Medulla oblongata (tissue), 1 donor: ENCODE measurements around the gene APOLD1.
A peak's percentile ranks its signal among the peaks of the same experiment; 100 is the strongest.
"Not testable (repeated sequence)": the region's sequence is repeated elsewhere in the genome, so short reads cannot be mapped to it uniquely, and the experiment has no call there.

ENCODE experiments used
- DNase-seq: peaks from one replicate; pipeline ENCODE4 v3.0.0-alpha.2; 2015; ENCODE audit errors: extremely low spot score

APOLD1 gene, protein sequence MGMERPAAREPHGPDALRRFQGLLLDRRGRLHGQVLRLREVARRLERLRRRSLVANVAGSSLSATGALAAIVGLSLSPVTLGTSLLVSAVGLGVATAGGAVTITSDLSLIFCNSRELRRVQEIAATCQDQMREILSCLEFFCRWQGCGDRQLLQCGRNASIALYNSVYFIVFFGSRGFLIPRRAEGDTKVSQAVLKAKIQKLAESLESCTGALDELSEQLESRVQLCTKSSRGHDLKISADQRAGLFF

DNA sequence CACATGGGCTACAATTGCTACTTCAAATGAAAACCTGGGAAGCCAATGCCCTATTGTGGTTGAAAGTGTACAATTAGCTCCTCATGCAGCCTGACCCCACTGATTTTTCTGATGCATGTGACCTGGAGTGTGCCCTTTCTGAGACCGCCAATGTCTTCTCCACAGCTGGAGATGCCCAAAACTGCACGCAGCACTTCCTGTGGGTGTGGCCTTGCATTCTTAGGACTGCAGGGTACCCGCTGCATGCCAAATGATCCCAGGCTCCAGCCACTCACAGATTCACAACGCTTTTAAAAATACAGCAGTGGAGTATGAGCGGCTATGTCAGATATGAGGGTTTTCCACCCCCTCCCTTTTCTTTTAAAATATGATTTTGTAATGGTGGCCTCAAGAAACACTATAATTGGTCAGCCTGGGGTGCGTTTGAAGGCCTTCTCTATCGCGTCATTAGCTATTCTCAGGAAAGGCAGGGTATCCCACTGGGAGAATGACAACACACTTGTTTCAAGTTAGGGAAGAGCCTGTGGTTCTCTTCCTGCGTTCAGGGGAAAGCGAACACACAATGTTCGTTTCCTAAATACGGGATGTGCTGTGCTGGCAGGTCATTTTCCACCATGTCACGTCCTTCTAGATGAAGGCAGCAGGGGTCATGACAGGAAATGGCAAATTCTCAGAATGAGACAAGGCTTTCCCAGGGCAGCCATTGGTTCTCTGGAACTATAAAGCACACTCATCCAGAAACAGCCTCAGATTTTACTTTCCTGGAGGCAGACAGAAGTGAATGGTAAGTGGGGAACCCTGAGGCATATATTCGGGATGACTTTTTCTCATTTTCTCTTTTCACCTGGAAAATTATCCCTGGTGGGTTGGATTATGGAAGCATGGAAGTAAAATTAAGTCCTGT, at the start of gene APOLD1:
TSS of gene APOLD1 (plus strand) at position 749 of the 904 bp plus-strand sequence. CDS start at position 782, 33 bp downstream.
- DNase-seq: peak; percentile 22

DNA sequence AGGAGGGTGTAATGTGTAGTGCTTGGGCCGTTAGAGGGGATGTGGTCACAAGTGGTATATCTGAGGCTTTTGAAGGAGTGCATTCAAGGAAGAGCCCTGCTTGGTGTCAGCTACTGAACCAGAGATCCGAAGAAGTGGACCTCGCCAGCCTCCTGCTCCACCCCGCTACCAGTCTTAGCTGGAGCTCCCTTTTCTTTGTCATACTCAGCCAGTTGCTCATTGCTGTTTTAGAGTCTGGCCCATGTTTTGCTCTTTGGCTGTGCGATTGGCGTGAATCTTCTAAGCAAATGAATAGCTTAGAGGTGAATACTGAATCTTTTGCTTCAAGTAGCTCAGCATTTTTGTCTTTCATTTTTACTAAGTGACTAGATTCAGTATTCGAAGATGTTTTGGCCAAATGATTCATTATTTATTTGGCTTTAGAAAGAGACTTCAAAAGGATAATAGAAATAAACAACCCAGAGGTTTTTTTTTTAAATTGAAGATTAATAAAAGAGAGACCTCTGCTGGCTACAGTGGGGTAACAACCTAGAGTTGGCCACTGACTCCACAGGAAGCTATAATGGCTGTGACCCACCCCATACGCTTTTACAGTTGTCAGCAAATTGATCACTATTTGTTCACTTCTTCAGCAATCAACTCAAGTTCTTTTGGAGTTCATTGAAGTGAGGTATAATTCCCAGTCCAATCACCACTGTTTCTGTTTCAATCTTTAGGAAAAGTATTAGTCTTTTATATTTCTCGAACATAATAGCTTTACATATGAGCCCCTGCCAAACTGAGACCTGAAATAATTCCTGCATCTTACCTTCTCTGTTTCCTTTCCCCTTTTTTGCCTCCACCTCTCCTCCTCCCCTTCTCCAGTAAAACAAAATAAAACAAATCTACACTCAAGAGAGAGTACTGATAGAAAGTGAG, 48.4 kb upstream of the APOLD1 start:
- DNase-seq: peak; percentile 67

DNA sequence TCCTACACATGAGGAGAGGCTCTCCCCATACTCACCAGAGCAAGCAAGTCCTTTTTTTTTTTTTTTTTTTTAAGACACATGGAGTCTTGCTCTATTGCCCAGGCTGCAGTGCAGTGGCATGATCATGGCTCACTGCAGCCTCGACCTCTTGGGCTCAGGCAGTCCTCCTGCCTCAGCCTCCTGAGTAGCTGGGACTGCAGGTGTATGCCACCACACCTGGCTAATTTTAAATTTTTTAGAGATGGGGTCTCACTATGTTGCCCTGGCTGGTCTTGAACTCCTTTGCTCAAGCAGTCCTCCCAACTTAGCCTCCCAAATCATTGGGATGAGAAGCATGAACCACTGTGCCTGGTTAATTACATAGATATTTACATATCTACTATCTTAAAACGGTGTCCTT, 47.3 kb upstream of the APOLD1 start:
- not testable (repeated sequence) for DNase-seq

DNA sequence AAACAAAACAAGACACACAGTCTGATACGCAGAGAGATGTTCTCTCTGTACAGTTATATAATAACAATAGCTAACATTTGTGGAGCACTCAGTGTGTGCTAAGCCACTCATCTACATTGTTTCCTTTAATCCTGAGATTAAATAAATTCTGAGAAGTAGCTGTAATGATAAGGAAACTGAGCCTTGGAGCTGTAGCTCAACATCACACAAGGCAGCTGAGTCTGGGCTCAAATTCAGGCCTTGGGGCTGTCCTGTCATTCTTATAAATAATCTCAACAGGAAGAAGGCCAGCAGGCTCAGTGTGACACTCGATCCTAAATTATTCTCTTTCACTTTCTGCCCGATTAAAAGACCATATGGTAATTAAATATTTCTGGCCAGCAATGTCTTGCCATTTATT, 43.8 kb upstream of the APOLD1 start:
- no peak for DNase-seq

DNA sequence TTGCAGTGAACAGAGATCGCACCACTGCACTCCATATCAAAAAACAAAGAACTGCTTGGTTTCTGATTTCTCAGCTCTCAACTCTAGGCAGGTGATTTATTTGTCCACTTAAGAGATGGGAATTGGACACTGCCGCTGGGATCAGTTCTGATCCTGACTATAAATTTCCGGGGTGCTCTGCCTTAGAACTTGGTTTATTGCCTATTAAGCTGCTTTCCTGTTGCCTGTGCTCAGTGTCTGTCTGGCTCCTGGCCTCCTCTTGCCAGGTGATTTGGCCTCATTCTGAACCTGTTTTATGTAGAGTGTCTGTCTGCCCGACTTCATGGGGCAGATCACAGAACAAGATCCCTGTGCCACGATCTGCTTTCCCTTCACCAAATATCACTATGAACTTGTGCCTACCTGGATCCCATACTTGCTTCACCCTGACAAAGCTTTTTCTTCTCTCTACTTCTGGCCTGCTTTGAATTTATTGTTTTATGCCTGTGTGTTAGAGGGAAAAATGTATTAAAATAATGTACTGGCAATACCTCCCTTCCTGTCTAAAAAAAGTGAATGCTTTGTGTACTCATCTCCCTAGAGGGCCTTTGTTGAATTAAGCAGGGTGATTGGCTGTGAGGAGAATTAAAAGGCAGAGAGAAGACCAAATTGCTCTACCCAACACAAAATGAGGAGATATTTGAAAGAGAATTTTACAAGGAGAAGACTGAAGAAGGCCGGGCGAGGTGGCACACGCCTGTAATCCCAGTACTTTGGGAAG, 40.7 kb upstream of the APOLD1 start:
- no peak for DNase-seq

DNA sequence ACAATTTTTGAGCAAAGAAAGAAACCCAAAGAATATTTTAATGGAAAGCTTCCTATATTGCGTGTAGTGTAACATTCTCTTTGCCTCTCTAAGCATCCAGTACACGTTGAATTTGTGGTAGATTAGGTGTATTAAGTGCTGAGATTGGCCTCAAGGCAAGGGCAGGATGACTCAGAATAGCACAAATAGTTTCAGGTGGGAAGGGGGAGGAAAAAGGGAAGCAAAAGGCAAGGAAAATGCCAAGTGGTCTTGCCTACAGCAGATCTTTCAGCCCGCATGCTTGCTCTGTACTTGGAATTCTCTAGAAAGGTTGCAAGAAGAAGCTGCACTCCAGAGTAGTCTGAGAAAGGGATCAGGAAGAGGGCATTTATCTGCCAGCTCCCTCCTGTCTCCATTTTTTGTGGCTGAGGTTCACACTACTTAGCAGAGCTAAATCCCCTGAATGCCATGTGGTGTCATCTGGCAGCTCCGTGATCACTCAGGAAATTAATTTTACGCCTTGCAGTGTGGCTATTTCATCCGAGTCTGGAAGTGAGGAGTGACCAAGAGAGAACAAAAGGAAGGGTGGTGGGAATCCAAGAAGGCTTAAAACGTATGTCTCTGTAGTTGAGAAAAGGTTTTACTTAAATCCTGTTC, 39.8 kb upstream of the APOLD1 start:
- DNase-seq: no peak

DNA sequence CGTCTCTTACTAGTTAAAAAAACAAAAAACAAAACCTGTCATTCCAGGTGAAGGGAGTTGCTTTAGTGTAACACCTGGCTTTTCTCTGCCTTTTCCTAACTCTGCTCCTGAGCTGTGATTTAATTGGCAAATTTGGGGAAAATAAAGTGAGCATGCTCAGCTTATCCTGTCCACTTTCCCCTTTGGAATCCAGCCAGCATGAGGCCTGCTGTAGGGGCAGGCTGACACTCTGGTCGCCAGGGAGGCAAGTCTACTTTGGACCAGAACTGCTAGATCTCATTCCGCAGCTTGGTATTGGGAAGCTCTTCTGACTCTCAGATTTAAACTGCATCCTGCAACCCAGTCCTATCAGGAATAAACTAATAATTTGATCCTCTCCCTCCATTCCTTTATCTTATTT, 38.2 kb upstream of the APOLD1 start:
- no peak for DNase-seq

DNA sequence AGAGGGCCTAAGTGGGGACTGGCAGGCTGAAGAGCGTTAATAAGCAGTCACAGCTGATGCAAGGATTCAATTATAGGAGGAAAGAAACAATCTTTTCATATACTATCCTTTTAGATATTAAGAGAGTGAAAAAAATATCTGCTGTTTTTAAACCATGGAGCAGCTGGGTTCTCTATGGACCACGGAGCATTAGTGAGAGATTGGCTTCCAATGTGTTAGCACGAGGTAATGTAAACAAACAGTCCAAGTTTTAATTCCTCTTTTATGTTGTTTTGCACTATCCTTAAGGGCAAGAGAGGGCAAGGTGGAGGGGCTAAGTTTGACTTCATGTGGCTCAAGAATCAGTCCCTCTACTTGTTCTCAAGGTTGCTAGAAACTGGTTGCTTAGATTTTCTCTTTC, 37.4 kb upstream of the APOLD1 start:
- DNase-seq: no peak

DNA sequence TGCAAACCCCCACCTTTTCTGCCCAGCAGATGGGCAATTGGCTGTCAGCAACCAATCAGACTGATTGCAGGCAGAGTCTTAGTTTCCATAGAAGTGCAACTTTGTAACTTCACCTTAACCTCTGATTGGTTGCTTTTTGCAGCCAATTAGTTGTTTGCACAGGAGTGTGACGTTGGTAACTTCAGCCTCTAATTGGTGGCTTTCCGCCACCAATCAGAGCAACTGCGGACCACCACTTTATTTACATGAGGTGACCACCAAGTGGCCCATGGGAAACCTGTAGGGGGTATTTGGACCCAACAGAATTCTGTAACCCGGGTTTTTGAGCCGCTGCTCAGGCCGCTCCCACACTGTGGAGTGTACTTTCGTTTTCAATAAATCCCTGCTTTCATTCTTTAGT, 36.0 kb upstream of the APOLD1 start:
- DNase-seq: peak; percentile 60

DNA sequence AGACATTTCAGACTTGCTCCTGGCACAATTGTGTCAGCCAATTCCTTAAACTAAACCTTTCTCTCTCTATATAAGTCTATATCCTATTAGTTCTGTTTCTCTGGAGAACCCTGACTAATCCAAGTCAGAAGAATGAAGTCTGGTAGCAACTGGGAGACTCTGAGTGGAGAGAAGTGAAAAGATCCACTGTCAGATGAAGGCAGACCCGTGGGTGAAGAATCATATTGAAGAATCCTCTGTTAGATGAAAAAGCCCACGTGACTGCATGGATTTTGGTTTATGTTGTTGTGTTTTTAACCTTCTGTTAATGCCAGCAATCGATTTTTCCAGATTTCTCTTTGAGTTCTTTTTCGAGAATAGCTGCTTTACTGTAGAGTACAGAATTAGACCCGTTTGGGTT, 29.5 kb upstream of the APOLD1 start:
- no peak for DNase-seq

DNA sequence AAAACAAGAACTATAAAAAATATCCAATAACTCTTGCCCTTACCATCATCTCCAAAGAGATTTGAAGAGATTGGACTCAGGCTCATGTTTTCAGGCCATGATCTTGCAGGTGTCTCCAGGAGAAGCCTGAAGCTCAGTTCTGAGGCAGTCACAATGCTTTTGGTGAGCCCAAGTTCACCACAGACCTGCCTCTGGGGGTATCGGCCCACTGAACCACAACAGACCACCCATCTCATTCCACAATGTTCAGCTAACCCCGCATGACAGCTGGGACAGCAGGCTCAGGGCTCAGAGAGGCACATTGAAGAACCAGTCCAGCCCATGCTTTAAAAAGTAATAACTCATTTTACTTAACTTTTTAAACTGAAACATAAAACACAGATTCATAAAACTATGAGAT, 28.3 kb upstream of the APOLD1 start:
- no peak for DNase-seq

DNA sequence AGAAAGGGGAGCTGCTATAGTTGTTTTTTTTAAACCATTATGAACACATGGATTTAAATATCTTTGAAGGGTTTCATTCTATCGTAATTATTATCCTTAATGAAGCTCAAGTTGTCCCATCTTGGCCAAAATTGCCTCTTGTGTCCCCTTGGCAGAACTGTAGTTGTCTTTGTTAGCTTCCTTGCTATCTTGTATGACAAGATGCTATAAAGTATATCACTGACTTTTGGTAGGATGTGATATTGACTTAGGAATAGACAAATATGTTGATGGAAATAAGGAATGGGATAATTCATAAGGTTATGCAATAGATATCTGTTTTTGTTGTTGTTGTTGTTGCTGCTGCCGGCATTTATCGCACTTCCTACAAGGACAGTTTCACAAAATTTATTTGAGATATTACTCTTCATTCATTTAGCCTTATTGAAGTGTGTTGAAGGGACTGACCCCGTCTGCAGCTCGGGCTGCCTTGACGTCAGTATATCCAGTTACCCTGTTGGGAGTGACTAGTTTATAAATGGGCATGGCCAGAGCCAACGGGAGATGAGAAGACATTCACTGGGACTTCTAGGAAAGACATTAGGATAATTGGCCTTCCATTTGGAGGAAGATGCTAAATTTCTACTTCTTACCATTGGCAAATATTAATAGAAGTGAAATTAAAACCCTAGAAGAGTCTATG, 26.1 kb upstream of the APOLD1 start:
- no peak for DNase-seq

DNA sequence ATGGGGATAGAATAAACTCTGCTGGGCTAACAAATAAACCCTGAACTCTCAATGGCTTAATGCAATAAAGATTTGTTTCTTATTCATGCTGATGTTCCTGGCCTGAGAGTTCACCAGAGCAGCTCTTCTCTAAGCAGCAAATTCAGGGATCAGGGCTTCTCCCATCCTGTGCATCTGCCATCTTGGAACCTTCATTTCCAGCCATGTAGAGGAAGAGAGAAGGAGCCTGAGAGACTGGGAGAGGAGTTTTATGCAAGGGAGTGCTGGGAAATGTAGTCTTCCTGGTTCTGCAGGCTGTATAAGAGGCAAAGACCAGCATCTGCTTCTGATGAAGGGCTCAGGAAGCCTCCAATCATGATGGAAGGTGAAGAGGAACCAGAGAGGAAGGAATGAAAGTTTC, 20.6 kb upstream of the APOLD1 start:
- DNase-seq: no peak

DNA sequence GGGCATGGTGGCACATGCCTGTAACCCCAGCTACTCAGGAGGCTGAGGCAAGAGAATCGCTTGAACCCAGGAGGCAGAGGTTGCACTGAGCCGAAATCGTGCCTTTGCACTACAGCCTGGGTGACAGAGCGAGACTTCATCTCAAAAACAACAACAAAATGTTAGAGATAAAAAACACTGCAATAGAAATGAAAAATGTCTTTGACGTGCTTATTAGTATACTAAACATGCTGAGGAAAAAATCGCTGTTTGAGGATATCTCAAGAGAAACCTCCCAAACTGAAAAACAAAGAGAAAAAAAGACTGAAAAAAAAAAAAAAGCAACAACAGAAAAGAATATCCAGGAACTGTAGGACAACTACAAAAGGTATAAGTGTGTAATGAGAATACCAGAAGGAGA, 15.2 kb upstream of the APOLD1 start:
- no peak for DNase-seq

DNA sequence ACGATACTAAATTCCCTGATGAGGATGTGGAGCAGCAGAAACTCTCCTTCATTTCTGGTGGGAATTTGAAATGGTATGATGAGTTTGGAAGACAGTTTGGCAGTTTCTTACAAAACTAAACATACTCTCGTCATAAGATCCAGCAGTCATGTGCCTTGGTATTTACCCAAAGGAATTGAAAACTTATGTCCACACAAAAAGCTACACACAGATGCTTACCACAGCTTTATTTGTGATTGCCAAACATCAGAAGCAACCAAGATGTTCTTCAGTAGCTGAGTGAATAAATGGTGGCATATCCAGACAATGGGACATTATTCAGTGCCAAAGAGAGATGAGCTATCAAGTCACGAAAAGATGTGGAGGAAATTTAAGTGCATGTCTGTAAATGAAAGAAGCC, 10.7 kb upstream of the APOLD1 start:
- no peak for DNase-seq

DNA sequence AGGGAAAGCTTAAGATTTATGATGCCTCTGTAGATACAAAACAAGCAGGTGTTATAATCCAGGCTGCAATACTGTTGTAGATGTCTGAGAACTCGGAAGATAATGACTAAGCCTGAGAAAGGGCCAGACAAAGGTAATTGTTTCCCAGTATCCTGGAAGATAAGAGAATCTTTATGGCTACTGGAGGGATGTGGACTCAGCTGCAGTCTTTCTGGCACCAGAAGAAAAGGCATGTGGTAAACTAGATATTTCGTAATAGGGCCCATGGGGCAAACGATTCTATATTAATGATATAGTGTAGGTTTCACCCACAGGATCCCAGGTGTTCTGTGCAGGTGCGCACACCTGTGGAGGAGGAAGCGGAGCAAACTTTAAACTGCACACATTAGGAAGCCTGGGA, 9.2 kb upstream of the APOLD1 start:
- DNase-seq: no peak

DNA sequence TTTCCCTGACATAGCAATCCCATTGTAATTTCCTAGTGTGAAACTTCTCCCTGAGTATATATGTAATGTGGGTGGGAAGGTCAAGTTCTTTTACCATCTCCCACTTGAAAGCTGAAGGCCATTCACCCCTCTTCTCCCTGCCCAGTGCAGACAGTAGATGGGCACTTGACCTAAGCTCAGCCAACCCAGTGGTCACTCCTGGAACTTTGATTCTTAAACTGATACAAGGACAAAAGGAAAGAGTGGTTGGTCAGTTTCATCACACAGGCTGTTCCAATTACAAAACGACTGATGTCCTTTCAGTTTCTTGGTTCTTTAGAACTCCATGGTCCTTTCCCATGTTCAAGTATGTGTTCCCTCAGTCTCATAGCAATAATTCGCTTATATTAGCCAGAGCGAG, 8.4 kb upstream of the APOLD1 start:
- no peak for DNase-seq

DNA sequence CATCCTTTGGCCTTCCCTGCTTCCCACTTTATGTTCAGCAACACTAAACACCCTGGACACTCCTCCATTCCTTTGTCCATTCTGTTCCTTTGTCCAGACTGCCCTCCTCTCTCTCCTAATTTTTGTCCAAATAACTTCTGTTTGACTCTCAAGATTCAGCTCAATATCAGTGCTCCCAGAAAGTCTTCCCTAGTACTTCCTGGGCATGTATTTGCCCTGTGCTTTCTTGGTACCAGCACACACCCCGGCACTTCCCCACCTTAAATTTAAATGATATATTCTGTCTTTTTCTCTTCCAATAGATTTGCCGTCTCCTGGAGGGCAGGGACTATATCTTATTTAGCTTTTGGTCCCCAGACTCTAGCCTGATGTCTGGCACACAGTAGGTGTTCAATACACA, 6.5 kb upstream of the APOLD1 start:
- no peak for DNase-seq

DNA sequence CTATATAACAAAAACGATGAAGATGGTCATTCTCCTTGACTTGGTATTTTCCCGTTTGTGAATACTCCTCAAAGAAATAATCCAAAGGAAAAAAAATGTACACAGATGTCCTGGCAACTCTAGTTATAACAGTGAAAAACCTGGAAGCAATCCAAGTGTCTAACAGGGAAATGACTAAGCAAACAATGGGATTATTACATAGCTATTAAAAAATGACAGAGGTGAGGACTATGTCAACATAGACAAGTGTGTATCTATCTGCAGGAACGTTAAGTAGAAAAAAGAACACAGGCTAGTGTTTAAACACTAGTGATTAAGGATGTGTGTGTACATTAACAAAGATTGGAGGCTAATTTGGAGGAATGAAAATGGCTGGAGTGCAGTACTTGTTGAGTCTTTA, 5.9 kb upstream of the APOLD1 start:
- no peak for DNase-seq

DNA sequence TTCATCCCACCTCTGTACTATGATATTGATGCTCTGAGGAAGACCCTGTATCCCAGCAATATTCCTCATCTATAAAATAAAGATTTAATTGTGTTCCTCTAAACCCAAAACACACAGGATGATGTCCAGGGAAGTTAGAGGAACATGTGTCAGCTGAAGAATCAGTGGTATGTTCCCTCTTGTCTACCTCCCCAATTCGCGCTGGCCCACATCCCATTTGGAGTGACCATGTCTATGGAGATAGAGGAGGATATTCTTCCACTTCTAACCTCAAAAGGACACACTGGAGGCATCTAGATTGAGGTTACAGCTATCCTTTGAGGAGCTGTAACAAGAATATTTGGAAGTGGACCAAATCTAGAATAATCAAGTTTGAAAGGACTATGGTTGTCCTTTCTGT, 1.3 kb upstream of the APOLD1 start:
- DNase-seq: no peak

DNA sequence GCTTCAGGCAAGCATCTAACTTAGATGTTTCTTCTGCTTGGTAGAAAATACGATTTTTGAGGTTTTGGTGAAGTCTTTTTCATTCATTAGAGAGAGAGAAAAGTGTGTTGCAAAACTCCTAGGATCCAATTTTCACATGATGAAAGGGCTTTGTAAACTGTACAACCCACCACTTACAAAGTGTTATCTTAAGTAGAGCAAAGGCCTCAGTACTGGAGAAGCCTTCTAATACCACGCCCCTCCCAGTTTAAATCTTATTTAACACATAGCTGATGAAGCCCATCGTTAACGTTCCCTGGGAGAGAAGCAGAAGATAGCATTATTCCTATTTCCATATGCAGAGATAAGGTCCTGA, 869 bp downstream of the APOLD1 start:
- no peak for DNase-seq
